Measurements from ENCODE around the gene ZNF185.

The ZNF185 gene

DNA sequence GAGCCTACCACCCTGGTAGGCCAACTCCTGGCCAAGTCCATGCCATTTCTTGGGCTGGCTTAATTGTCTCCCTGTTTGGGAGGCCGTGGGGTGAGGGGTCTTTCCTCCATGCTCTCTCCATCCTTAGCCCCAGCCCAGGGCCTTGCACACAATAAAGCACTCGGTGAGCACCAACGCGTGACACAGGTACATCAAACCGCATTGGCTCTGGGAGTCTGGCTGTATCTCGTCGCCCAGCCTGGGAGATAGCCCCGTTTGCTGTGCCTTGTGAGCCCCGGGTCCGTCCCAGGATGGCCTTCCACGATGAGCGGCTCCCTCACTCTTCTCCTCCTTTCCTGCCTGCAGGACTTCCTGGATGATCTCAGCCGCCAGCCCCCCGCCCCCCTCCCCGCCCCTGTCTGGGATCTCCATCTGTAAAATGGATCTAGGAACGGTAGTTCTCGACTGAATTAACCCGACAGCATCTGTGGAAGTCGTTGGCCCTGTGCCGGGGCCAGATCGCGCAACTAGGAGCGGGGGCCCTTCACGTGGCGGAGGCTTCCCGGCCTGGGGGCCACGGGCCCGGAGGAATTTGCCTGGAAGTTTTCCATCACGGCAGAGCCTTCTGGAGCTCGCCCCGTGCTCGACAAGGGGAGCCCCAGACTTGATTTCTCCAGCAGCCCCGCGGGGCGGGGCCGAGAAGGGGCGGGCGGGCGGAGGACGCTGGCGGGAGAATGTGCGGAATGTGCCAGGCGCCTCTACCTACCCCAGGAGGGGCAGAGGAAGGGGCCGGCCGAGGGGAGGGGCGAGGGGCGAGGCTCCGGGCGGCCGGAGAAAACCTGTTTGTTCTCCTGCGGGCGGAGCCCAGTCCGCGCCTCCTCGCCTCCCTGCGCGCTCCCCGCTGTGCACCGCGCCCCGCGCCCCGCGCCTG is at the start of gene ZNF185:
Gene ZNF185 (plus strand): TSS at position 846 of the 910 bp plus-strand sequence. CDS start 16,423 bp downstream, outside the sequence.
- no peak for DNase-seq

DNA sequence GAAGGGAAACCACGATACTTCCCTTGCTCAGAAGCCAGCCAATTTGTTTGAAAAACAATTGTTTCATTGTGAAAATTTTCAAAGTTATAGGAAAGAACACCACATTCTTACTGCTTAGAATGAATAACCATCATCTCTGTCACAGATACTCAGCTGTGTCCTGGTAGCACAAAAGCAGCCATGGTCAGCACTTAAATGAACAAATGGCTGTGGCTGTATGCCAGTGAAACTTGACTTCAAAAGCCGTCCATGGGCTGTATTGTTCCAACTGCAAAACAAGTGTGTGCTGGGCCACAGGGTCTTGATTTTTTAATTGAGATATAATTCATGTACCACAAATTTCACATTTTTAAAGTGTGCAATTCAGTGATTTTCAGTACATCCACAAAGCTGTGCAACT is 47.4 kb upstream of the ZNF185 start:
- no peak for DNase-seq

DNA sequence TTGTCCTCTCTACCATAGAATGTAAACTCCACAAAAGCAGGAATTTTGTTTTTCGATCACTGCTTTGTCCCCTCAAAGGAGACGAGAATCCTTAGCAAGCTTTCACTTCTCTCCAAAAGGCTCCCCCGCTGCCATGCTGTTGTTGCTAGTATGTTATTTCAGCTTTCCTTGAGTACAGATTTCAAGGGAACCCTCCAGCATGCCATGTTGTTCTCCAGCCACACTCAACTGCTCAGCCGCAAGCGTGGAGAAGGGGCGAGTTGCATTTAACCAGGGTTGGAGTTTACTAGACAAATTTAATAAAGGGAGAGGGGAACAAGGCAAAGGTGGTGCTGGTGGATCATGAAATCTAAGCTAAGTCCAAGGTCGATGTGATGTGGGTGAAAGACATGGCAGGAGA is 43.9 kb upstream of the ZNF185 start:
- no peak for DNase-seq

DNA sequence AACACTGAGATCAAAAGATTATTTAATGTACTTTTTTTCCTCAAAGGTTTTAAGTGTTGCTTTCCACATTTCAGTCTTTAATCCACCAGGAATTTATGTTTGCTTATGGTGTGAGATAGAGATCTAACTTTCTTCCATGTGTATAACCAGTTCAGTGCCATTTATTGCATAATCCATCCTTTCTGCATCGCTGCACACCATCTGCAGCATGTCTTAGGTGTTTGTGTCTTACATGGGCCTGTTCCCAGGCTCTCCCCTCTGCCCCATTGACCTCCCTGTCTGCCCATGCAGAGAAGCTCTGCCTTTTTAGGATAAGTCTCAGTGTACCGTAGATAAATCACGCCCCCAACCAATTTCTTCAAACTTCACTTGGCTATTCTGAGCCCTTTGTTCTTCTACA is 36.8 kb upstream of the ZNF185 start:
- DNase-seq, result no peak

DNA sequence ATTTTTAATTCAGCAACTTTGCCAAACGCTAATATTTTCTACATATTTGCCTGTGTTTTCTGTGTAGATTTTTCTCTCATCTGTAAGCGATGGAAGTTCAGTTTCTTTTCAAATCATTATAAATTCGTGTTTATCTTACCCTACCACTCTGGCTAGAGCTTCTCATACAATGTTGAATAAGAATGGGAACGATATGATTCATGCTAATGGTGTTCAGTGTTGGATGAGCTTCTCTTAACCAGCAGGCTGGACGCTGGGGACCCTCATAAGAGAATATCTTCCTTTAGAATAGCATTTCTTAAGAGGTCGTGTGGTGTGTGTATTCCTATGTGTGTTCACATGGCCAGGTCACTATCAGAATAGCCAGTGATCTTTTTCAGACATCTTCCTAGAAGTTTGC is 36.0 kb upstream of the ZNF185 start:
- DNase-seq, result no peak

DNA sequence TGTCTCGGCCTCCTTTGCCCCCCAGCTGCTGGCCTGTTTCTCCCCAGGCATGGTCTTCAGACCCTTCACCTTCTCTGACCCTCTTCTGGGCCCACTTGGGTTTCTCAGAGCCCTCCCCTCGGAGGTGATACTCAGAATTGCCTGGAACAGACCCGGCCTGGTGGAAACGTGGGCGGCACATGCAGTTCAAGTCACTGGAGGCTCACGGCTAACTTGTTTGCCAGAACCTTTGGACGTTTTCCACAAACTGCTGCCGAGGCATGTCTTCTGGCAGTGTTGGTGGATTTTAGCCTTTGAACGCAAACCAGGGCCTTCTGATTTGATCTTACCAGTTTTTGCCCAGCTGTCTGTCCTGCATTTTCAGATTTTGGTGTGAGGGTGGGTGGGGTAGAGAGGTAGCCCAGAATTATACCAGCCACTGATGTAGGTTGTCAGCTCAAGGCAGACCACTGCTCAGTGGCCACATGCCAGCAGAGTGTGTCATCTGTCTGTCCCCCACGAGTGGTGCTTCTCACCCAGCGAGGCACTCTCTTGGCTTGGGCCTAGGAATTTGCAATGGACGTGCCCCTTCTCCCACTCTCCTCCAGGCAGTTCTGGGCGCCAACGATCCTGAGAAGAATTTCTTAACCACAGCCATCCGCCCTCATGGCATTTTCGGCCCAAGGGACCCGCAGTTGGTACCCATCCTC is 32.5 kb upstream of the ZNF185 start:
- no peak for DNase-seq

DNA sequence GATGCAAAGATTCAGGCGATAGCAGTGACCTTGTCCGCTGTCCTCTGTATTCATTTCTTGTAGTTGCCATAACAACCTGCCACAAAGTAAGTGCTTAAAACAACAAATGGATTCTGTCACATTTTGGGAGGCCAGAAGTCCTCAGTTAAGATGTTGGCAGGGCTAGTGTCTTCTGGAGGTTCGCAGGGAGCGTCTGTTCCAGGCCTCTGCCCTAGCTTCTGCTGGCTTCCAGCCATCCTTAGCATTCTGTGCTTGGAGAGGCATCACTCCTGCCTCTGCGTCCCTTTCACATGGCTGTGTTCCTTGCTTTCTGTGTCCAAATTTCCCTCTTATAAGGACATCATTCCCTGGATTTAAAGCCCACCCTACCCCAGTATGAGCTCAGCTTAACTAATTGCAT is 31.5 kb upstream of the ZNF185 start:
- DNase-seq, result no peak

DNA sequence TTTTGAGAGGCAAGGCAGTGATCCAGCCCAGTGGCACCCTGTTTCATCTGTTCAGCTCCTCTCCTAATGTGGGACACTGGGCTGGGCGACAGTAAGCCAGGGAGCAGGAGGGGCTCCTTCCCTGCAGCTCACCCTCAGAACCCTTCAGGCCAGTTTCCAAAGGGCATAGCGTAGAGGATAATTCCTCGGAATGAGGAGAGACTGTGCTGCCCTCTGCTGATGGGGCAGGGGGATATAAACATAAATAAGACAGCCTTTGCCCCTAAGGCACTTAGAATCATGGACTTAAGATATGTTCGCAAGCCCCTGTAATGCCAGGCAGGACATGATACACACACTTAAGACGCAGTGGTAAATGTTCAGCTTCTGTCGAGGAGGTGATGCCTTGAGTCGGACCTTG is 27.9 kb upstream of the ZNF185 start:
- no peak for DNase-seq

DNA sequence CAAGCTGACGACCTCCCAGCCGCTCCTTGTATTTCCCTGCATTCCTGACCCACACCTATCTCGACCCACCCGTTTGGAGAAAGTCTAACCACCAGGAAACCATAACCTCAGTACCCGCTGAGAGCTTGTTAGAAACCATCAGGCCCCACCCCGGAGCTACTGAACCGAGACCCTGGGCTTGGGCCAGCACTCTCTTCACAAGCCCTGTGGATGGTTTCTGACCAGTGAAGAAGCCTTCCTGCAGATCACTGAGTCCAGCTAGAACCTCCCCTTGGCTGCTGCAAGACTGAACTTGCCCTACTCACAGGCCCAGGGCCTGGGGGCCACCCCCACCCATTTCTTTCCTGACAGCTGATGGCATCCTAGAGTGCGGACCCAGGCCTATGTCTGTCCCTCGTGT is 26.6 kb upstream of the ZNF185 start:
- no peak for DNase-seq

DNA sequence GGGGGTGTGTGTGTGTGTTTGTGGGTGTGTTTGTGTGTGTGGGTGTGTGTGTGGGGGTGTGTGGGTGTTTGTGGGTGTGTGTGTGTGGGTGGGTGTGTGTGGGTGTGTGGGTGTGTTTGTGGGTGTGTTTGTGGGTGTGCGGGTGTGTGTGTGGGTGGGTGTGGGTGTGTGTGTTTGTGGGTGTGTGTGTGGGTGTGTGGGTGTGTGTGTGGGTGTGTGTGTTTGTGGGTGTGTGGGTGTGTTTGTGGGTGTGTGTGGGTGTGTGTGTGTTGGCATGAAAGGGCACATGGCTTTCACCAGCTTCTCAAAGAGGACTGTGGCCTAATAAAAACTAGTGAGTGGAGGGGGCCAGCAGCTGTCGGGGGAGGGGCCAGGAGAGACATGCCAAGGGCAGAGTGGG is 25.3 kb upstream of the ZNF185 start:
- no peak for DNase-seq

DNA sequence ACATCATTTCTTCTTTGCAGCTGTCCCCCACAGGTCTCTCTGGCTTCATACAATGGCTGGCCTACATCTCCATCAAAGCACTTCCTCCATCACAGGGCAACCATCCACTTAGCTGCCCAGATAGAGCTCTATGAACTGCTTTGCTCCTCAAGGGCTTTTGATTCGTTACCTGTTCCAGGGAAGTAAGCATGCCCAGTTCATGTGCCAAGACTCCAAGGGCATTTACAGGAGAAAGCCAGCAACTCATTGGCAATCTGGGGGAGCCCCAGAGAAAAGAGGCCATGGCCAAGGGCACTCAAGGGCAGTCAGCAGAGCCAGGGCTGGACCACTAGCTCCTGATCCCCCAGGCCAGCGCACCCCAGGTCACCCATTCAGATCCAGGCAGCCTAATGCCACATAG is 24.5 kb upstream of the ZNF185 start:
- DNase-seq, result no peak

DNA sequence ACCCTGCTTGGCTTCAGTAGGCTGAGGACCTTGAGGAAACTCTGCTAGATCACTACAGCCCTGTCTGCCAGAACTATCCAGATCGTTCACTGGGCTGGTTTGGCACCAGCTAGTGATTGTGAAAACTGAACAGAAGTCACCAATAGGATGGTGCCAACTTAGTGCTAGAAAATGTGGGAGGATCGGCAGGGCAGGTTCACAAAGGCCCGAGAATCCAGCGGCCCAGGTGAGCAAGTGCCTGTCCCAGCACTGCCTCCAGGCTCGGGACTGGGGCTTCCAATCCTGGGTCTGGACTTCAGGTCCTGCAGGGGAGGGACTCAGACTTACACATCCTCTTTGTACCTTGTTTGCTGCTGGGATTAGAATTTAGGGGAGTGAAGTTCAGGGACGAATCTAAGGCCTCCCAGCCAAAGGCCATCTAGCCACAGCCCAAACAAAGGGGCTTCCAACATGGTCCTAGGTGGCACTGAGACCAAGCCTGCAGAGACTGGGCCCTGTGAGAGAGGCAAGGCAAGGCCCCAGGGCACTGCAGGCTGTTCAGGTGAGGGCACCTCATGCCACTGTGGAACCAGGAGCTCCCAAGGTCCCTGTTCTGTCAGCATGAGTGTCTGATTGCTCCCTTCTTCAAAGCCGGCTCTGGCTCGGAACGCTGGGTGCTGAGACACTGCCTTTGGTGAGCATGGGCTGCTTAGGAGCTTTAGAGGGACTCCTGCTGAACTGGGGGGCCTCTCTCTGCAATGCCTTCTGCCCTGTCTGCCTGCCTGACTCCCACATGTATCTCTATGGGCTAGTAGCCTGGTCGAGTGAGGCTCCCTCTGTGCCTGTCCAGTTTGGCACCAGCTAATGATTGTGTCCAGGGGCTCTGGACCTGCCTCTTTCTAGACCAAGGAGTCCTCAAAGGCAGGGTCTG is 20.7 kb upstream of the ZNF185 start:
- DNase-seq, result no peak

DNA sequence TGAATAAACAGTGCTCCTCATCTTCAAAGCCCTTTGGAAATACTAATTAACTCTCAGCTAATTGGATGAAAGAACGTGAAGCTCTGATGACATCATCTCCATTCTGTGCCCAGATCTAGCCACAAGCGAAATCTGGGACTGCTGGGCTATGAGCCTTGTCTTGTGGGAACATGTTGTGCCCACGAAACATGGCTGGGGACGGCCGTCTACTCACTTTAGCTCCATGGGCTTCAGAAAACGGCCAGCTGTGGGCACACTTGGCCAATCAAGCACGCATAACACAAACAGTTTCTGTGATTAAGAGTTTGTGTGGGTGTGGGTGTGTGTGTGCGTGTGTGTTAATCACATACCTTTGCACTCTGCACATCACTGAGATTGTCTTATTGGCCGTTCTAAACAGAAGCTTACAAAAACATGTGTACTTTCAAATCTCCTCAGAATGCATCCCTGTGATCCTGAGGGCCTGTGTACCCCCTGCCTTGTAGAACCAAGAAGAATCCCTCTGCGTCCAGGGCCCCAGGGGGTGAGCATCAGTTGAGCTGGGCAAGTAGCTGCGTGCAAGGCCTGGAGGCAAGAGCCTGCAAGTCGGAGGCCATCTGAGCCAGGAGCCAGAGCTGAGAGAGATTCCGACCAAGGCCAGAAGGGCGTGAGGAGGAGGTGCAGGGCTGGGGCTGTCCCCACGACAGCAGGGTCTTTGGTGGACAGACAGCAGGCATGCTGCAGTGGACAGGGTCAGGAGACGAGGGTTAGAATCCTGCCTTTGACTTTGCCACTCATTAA is 18.7 kb upstream of the ZNF185 start:
- DNase-seq, result no peak

DNA sequence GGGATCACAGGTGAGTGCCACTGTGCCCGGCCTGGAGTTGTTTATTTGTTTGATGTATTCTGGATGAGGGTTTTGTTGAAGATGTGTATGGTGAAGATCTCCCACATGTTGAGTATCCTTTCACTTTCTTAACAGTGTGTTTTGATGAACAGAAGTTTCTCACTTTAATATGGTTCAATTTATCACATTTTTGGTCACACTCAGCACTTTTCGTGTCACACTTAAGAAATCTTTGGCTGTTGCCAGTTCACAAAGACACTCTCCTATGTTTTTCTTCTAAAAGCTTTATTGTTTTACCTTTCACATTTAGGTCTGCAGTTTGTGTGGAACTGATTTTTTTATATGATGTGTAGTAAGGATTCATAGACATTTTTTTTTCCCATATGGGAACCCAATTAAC is 16.6 kb upstream of the ZNF185 start:
- no peak for DNase-seq

DNA sequence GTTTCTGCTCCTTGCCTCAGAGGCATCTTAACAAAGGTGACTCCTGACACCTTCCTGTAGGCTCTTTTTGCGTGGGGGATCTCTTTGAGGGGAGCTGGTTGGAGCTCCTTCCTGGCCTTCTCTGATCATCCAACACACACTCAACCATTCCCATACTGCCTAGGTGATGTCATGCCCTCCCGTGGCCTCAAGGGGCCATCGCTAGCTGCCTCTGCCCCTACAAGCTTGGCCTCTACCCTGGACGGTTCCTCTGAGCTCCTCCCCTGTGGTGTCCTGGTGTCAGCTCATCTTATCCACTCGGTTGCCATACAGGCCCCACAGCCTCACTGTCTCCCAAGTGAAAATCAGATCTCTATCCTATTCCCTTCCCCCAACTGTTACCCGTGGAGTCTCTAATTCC is 13.7 kb upstream of the ZNF185 start:
- DNase-seq, result no peak

DNA sequence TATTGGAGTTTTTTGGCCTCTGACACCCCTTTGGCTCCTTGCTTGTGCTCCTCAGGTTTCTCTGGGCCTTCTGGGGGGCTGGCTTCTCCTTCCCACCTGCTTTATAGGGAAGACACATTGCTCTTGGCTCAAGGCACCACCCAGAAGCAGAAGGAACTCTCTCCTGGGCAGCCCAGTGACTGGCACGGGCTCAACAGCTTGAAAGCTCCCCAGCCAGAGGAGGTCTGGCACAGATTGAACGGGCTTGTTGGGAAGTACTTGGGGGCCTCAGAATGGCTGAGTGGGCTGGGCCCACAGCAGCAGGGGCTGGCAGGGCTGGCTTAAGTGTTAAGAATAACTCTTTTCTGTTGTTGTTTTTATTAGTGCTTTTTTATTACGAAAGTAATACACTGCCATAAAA is 11.2 kb upstream of the ZNF185 start:
- DNase-seq, result no peak

DNA sequence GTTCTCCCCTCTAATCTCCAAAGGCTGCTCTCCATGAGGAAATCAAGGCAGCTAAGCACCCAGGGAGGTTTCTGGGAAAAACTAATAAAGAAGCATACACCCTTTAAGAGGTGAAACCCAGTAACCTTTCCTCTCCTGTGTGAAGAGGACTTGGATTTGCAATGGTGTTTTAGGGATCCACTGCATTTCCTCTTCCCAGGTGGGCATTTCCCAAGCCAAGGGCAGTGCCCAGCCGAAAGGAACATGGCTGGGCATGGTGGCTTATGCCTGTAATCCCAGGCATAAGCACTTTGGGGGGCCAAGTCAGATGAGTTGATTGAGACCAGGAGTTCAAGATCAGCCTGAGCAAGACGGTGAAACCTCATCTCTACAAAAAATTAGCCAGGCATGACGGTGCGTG is 5.4 kb upstream of the ZNF185 start:
- DNase-seq, result no peak

DNA sequence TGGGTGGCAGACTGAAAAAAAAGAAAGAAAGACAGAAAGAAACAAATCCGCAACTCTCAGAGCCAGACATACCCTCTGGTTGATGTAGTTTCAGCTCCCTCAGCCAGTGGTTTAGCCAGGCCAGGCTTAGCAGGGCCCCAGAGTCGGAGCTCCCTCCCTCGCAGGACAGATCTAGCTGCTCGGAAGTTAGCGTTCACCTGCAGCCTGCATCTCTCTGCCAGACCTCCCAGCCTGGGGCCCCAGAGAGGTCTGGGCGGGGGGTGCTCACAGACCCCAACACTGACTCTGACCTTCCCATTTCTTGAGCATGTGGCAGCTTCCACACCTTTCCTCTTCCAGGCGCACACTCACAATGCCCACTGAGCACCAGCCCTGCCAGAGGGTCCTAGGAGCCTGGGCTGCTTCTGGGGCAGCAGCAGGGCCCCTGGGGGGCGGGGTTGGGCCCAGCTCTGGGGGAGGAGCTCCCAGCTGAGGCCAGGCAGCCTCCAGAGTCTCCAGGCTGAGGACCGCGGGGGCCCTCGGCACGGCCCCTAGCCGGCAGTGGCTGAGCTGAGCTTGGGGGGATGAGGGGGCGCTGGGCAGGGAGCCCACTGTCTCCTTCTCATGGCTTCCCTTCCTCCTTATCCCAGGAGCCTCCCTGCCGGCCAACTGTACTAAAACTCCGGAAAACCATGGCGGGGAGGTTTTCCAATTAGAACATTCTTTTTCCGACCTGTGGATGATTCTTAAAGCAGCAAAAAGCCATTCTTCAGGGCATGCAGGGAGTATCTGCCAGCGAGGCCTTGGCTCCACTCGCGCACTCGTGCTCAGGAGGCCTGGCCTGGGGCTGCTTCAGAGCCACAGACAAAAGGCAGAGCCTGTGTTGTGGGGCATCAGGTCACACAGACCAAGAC is 4.6 kb upstream of the ZNF185 start:
- no peak for DNase-seq

DNA sequence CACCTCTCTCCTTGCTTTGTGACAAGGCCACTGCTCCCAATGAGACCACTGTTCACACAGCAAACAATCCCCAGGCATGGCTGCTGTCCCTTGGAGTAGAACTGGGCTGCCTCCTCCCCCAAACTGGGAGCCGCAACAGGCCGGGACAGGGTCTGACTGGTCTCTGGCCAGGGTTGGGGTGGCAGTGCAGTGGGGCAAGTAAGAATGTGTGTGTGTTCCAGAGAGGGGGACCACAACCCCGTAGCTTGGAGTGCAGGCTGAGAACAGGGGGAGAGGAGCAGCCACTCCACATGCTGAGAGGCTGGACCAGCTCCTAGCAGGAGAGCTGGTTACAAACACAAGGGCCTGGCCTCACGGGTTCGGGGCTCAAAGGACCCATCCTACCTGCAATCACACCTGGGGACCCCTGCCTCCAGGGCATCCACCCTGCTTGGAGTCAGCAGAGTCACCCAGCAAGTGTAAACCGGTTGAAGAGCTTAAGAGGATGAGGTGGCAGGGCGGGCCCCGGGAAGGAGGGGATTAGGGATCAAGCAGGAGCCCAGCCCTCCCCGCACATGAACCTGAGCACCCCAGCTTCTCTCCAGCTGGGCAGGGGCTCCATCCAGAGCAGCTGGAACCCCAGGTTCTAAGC is 3.8 kb upstream of the ZNF185 start:
- no peak for DNase-seq

DNA sequence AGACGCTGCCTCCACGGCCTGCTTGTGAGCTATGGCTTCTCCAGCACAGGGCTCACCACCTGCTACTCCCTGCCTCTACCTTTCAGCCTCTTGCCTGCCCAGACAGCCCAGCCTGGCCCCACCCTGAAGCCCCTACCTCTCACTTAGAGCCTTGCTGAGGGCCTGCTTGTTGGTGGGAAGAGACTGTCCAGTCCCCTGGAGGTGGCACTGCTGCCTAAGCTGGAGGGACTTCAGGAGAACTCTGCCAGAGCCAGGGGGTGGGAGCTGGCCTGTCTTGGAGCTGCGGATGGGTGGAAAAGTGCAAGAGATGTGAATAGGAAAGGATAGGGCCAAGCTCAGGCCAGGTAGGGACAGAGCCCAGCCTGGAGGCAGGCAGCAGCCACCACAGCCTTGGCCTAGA is 2.7 kb upstream of the ZNF185 start:
- no peak for DNase-seq
